Keratinocyte (primary cell): Measurements from ENCODE around the gene ZBTB4. TPM values are rescaled to one million over a fixed set of nuclear protein-coding genes. Genes with fewer than 3 reads are reported as not detected.

Experiments
- DNase-seq: peaks from one replicate; pipeline ENCODE4 v3.0.0-alpha.2; 2011; ENCODE audit warnings: low read depth, missing footprints, low spot score
- FAIRE-seq: peaks from 2 replicates; lab custom pipeline; 2011; peaks lifted over from hg19 to GRCh38; lab: Jason Lieb, UNC
- H2AFZ ChIP-seq: 2 replicates; pipeline ENCODE4 v1.6.0; 2012; ENCODE audit warnings: low read length, control low read depth, inconsistent platforms; ENCODE audit not compliant: control insufficient read depth
- H3K27ac ChIP-seq: 2 replicates; pipeline ENCODE4 v1.5.1; 2011; ENCODE audit warnings: low read length; ENCODE audit not compliant: control insufficient read depth, insufficient read depth
- H3K27me3 ChIP-seq: 3 replicates; pipeline ENCODE4 v1.6.0; 2011; ENCODE audit warnings: low read length; ENCODE audit not compliant: control insufficient read depth, insufficient read depth; ENCODE audit errors: extremely low read depth
- H3K36me3 ChIP-seq, 2 experiments: 2 replicates in 1 of 2; 3 replicates in 1 of 2; pipeline ENCODE4 v1.5.1; 2011; ENCODE audit warnings: low read length in 2 of 2, mild to moderate bottlenecking in 1 of 2; ENCODE audit not compliant: control insufficient read depth in 2 of 2, insufficient read depth in 2 of 2; ENCODE audit errors: extremely low read depth in 1 of 2
- H3K4me1 ChIP-seq: 3 replicates; pipeline ENCODE4 v1.5.1; 2011; ENCODE audit warnings: low read length; ENCODE audit not compliant: control insufficient read depth, insufficient read depth; ENCODE audit errors: extremely low read depth
- H3K4me2 ChIP-seq: 3 replicates; pipeline ENCODE4 v1.6.0; 2011; ENCODE audit warnings: low read depth, low read length; ENCODE audit not compliant: control insufficient read depth, insufficient read depth; ENCODE audit errors: extremely low read depth
- H3K4me3 ChIP-seq, 3 experiments: fragments of 200-600 bp in 1 of 3; sonication (generic) in 1 of 3; 2 replicates in 2 of 3; 3 replicates in 1 of 3; pipeline ENCODE4 v1.5.1; 2011 to 2016; ENCODE audit warnings: low read length in 3 of 3, mild to moderate bottlenecking in 3 of 3, control low read depth in 2 of 3, inconsistent platforms in 1 of 3, low read depth in 1 of 3, mixed read lengths in 1 of 3, mixed run types in 1 of 3, moderate library complexity in 1 of 3; ENCODE audit not compliant: control insufficient read depth in 2 of 3, insufficient read depth in 2 of 3; ENCODE audit errors: extremely low read depth in 1 of 3
- H3K79me2 ChIP-seq: 2 replicates; pipeline ENCODE4 v1.6.0; 2012; ENCODE audit warnings: low read length; ENCODE audit not compliant: control insufficient read depth, insufficient read depth
- H3K9ac ChIP-seq: 3 replicates; pipeline ENCODE4 v1.6.0; 2011; ENCODE audit warnings: low read length; ENCODE audit not compliant: control insufficient read depth, insufficient read depth; ENCODE audit errors: extremely low read depth
- H3K9me1 ChIP-seq: 3 replicates; pipeline ENCODE4 v1.6.0; 2011; ENCODE audit warnings: low read length; ENCODE audit not compliant: control insufficient read depth, insufficient read depth; ENCODE audit errors: extremely low read depth
- H3K9me3 ChIP-seq: 2 replicates; pipeline ENCODE4 v1.5.1; 2012; ENCODE audit warnings: low read depth, low read length; ENCODE audit not compliant: control insufficient read depth
- H4K20me1 ChIP-seq: 3 replicates; pipeline ENCODE4 v1.6.0; 2011; ENCODE audit warnings: low read length; ENCODE audit not compliant: control insufficient read depth, insufficient read depth; ENCODE audit errors: extremely low read depth
- CTCF ChIP-seq, 3 experiments: IDR thresholded peaks in 1 of 3; conservative IDR thresholded peaks in 1 of 3; optimal IDR thresholded peaks in 1 of 3; 2 replicates in 2 of 3; 3 replicates in 1 of 3; pipeline versions ENCODE3 to v1.5.1; 2011; ENCODE audit warnings: low read length in 3 of 3, mild to moderate bottlenecking in 3 of 3, moderate library complexity in 2 of 3, control low read depth in 1 of 3, inconsistent platforms in 1 of 3; ENCODE audit not compliant: insufficient read depth in 2 of 3; ENCODE audit errors: extremely low read depth in 1 of 3
- EZH2 ChIP-seq: IDR thresholded peaks from one replicate; pipeline ENCODE4 v1.6.1; 2012; ENCODE audit warnings: inconsistent platforms, mild to moderate bottlenecking, low read length, moderate library complexity
- dilution Hi-C: fragments of 300-500 bp; cut with MboI; formaldehyde crosslinking; loops from one replicate; pipeline ENCODE4 v1.7.0; 2020; ENCODE audit warnings: low sequenced_read_pairs; ENCODE audit not compliant: extremely low pct_ligation_motif_present
- polyA plus RNA-seq, 5 experiments: library from polyadenylated mRNA; depleted of rRNA in 3 of 5; stranded (reverse) in 3 of 5; stranded (forward) in 1 of 5; unstranded in 1 of 5; fragments of >200 nt; gene quantifications; 1 replicate in 1 of 5; 2 replicates in 3 of 5; 3 replicates in 1 of 5; pipeline versions ENCODE4 v1.2.1 to v1.2.3, GENCODE V29; 2011 to 2012; ENCODE audit warnings: missing spikeins in 2 of 5, low read depth in 1 of 5, low replicate concordance in 1 of 5

ZBTB4 gene
- polyA plus RNA-seq, 1 donor (not counting 4 experiments of a cell fraction or from before 2014, with no cell fraction given): 20.9 TPM

DNA sequence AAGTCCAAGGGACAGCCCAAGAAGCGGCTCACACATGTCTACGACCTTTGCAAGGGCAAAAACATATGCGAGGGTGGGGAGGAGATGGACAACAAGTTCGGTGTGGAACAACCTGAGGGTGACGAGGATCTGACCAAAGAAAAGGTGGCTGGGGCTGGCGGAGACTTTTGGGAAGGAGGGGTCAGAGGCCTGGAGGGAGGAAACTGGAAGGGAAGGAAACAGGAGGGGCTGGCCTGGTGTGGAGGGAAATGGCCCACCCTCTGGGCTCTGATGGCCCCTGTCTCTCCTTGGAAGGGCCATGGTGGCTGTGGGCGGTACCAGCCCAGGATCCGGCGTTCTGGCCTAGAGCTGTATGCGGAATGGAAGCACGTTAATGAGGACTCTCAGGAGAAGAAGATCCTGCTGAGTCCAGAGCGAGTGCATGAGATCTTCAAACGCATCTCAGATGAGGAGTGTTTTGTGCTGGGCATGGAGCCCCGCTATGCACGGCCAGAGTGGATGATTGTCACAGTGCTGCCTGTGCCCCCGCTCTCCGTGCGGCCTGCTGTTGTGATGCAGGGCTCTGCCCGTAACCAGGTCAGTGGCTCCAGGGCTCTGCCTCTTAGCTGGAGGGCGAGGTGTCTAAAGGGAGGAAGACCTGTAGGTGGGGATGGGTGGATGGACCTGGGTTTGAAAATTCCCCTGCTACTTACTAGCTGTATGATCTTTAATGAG lies 17.2 kb upstream of the ZBTB4 start:
- Histone ChIP-seq H3K4me1 (no peaks in the 10 kb centered on the region), H3K4me2 (no peak overlapping the region), H3K27ac (no peak overlapping the region), H3K9me3 (no peaks in the 10 kb centered on the region), H3K36me3 (peaks cover 58 to 59% of the 10 kb centered on the region in 2 experiments), H3K4me3 (no peak overlapping the region), H2AFZ (no peak overlapping the region), H3K9me1 (peaks cover 4% of the 10 kb centered on the region), H3K27me3 (no peaks in the 10 kb centered on the region), H3K79me2 (peaks cover 58% of the 10 kb centered on the region), H3K9ac (no peak overlapping the region), H4K20me1 (peaks cover 23% of the 10 kb centered on the region)
- TF ChIP-seq EZH2 (no peak), CTCF (optimal IDR thresholded peaks at IDR 0.05 in 1 of 3, IDR thresholded peaks at IDR 0.05 in 1 of 3, conservative IDR thresholded peaks at IDR 0.05 in 1 of 3; ENCODE audit: extremely low read depth in 1 of 3, insufficient read depth in 2 of 3, low read length in 3 of 3) (no peak)
- no peak for DNase-seq
- no peak for FAIRE-seq
- dilution Hi-C loops: no loop called here

DNA sequence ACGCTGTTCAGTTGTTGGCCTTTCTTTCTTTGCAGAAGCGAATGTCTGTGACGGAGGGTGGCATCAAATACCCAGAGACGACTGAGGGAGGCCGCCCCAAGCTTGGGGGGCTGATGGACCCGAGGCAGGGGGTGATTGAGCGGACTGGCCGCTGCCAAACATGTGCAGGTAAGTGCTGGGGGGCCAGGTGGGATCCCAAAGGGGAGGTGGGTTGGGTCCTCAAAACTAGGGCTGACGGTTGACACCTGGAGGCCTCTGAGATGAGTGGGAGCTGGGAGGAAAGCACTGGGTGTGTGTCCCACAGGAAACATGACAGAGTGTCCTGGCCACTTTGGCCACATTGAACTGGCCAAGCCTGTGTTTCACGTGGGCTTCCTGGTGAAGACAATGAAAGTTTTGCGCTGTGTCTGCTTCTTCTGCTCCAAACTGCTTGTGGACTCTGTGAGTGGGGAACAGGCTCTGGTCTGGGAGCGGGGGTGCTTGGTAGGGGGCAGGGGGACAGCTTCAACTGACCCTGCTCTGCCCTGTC lies 16.5 kb upstream of the ZBTB4 start:
- H3K4me2 ChIP-seq: no peak overlapping the region
- dilution Hi-C loops: no loop called here
- H3K4me3 ChIP-seq: no peak overlapping the region
- H4K20me1 ChIP-seq: peaks cover 25% of the 10 kb centered on the region
- H3K36me3 ChIP-seq: peaks cover 52 to 53% of the 10 kb centered on the region in 2 experiments
- H3K27me3 ChIP-seq: no peaks in the 10 kb centered on the region
- H3K27ac ChIP-seq: no peak overlapping the region
- no peak overlapping the region for H2AFZ ChIP-seq
- peaks cover 65% of the 10 kb centered on the region for H3K79me2 ChIP-seq
- DNase-seq (no peak), FAIRE-seq (no peak)
- no peak for TF ChIP-seq CTCF (optimal IDR thresholded peaks at IDR 0.05 in 1 of 3, IDR thresholded peaks at IDR 0.05 in 1 of 3, conservative IDR thresholded peaks at IDR 0.05 in 1 of 3; ENCODE audit: extremely low read depth in 1 of 3, insufficient read depth in 2 of 3, low read length in 3 of 3)
- no peak for TF ChIP-seq EZH2
- no peaks in the 10 kb centered on the region for H3K4me1 ChIP-seq
- no peaks in the 10 kb centered on the region for H3K9me3 ChIP-seq
- H3K9me1 ChIP-seq: peaks cover 4% of the 10 kb centered on the region
- H3K9ac ChIP-seq: no peak overlapping the region
